GM12878 (cell line): Measurements from ENCODE around the gene CDCP2. TPM values are rescaled to one million over a fixed set of nuclear protein-coding genes. Genes with fewer than 3 reads are reported as not detected.

Source experiments
- ATAC-seq: fragments of 200-7000 bp; cut with Tn5 transposase; 3 replicates; pipeline ENCODE4 v1.9.1; 2020; ENCODE audit warnings: mild to moderate bottlenecking, moderate library complexity
- BruUV-seq: library from RNA; stranded (reverse); fragments of 400-500 nt; replicated peaks from 2 replicates; lab custom pipeline; 2021; lab: Mats Ljungman, UMichigan
- CTCF ChIA-PET: fragments of 300-600 bp; sonication (Branson Sonifier 250); formaldehyde crosslinking; extraction: SDS; loops from one replicate; lab custom pipeline; 2021; ENCODE audit warnings: inconsistent platforms; lab: Yijun Ruan, JAX
- POLR2A ChIA-PET: fragments of 350-600 bp; formaldehyde crosslinking; extraction: SDS; loops from one replicate; lab custom pipeline; 2021; ENCODE audit warnings: inconsistent platforms; lab: Charles Lee
- RAD21 ChIA-PET: fragments of 300-600 bp; sonication (Branson Sonifier 250); formaldehyde crosslinking; loops from one replicate; lab custom pipeline; 2023; ENCODE audit warnings: antibody characterized with exemption; ENCODE audit not compliant: unreplicated experiment; lab: Charles Lee
- SMC1A ChIA-PET: fragments of 300-600 bp; sonication (Branson Sonifier 250); formaldehyde crosslinking; loops from one replicate; lab custom pipeline; 2023; ENCODE audit not compliant: unreplicated experiment, uncharacterized antibody; lab: Charles Lee
- DNase-seq: peaks from one replicate; pipeline ENCODE4 v3.0.0-alpha.2; 2011; ENCODE audit warnings: low read depth, low spot score
- FAIRE-seq: peaks from 3 replicates; lab custom pipeline; 2011; peaks lifted over from hg19 to GRCh38; lab: Jason Lieb, UNC
- H2AFZ ChIP-seq: 2 replicates; pipeline ENCODE4 v1.6.0; 2011; ENCODE audit warnings: low read depth, low read length, control low read depth; ENCODE audit not compliant: control insufficient read depth
- H3K27ac ChIP-seq: 2 replicates; pipeline ENCODE4 v1.5.1; 2011; ENCODE audit warnings: control low read depth; ENCODE audit not compliant: control insufficient read depth, insufficient read depth
- H3K27me3 ChIP-seq, 2 experiments: replicated peaks in 1 of 2; 2 replicates each; pipeline versions ENCODE4 v1.6.0 to v1.6.1; 2011; ENCODE audit warnings: low read length in 1 of 2; ENCODE audit not compliant: control insufficient read depth in 2 of 2, insufficient read depth in 2 of 2
- H3K36me3 ChIP-seq, 2 experiments: 2 replicates each; pipeline ENCODE4 v1.5.1; 2011; ENCODE audit warnings: low read length in 1 of 2; ENCODE audit not compliant: control insufficient read depth in 2 of 2, insufficient read depth in 2 of 2
- H3K4me1 ChIP-seq: 2 replicates; pipeline ENCODE4 v1.6.1; 2011; ENCODE audit warnings: mild to moderate bottlenecking, low read length, moderate library complexity, mixed read lengths; ENCODE audit not compliant: control insufficient read depth, insufficient read depth
- H3K4me2 ChIP-seq: 2 replicates; pipeline ENCODE4 v1.6.0; 2011; ENCODE audit warnings: control low read depth; ENCODE audit not compliant: control insufficient read depth, insufficient read depth
- H3K4me3 ChIP-seq: fragments of 200-600 bp; sonication (generic); 2 replicates; pipeline ENCODE4 v1.5.1; 2016
- H3K79me2 ChIP-seq: 2 replicates; pipeline ENCODE4 v1.6.0; 2011; ENCODE audit warnings: low read length; ENCODE audit not compliant: control insufficient read depth, insufficient read depth
- H3K9ac ChIP-seq: 2 replicates; pipeline ENCODE4 v1.8.0; 2011; ENCODE audit warnings: low read length, control low read depth, mixed read lengths; ENCODE audit not compliant: control insufficient read depth, insufficient read depth
- H3K9me3 ChIP-seq: replicated peaks from 3 replicates; pipeline ENCODE4 v1.5.1; 2011; ENCODE audit warnings: mild to moderate bottlenecking, low read length; ENCODE audit not compliant: control insufficient read depth, insufficient read depth
- H4K20me1 ChIP-seq: 2 replicates; pipeline ENCODE4 v1.6.0; 2011; ENCODE audit not compliant: control insufficient read depth, insufficient read depth
- BCLAF1 ChIP-seq: fragments of 450-650 bp; IDR thresholded peaks from 2 replicates; pipeline ENCODE4 v1.6.1; 2017; ENCODE audit warnings: antibody characterized with exemption, mild to moderate bottlenecking, moderate library complexity
- HSF1 ChIP-seq: fragments of 150-350 bp; IDR thresholded peaks from 2 replicates; pipeline ENCODE4 v1.6.1; 2014; ENCODE audit warnings: mild to moderate bottlenecking, low read depth, low read length
- RAD21 ChIP-seq: IDR thresholded peaks from 2 replicates; pipeline ENCODE4 v1.6.1; 2011; ENCODE audit warnings: mild to moderate bottlenecking, low read depth, low read length, moderate library complexity; ENCODE audit not compliant: insufficient read depth
- WGBS: methylation state at CpG from one replicate; pipeline ENCODE4 v1.1.6; 2016; ENCODE audit warnings: low lambda C conversion rate; ENCODE audit not compliant: insufficient replicate concordance, insufficient coverage; ENCODE audit errors: missing lambda C conversion rate; 5-methylcytosine and 5-hydroxymethylcytosine counted together
- in situ Hi-C: fragments of 300-500 bp; cut with MboI; formaldehyde crosslinking; loops from 9 replicates; pipeline ENCODE4 v1.14.3; 2018; ENCODE audit warnings: mixed read lengths
- intact Hi-C: fragments of 100-400 bp; cut with micrococcal nuclease; formaldehyde crosslinking; loops from one replicate; pipeline ENCODE4 v1.14.2; 2022; ENCODE audit not compliant: unreplicated experiment
- polyA plus RNA-seq, 11 experiments: library from polyadenylated mRNA; depleted of rRNA in 4 of 11; unstranded in 6 of 11; stranded (reverse) in 5 of 11; fragments of >200 nt; fragmentation: Nextera tagmentation in 4 of 11; fragmentation: Illumina TruSeq in 1 of 11; extraction: Ambion mirVana in 4 of 11; extraction: Trizol in 1 of 11; gene quantifications; 1 replicate in 1 of 11; 2 replicates in 10 of 11; pipeline versions ENCODE4 v1.2.1 to v1.2.3, GENCODE V29; 2011 to 2016; ENCODE audit warnings: inconsistent platforms in 2 of 11, missing spikeins in 2 of 11, low read depth in 1 of 11
- total RNA-seq, 4 experiments: library from RNA; depleted of rRNA in 3 of 4; stranded (reverse); fragments of >200 nt in 3 of 4; fragmentation: Illumina TruSeq in 1 of 4; extraction: Trizol in 1 of 4; gene quantifications; 2 replicates each; pipeline versions ENCODE4 v1.2.1 to v1.2.3, GENCODE V29; 2013 to 2021

CDCP2 gene
- total and polyA plus RNA-seq, 10 of the 15 experiments (the other 5 are each of a cell fraction or from before 2014, with no cell fraction given) = 0.06 TPM; not detected in 9

GRCh38 chr1:54188291-54188690 lies 35.5 kb upstream of the CDCP2 start:
- RAD21 ChIA-PET = no interaction called here
- DNase-seq (no peak), FAIRE-seq (no peak), ATAC-seq (no peak)
- CTCF ChIA-PET = no interaction called here
- SMC1A ChIA-PET = no interaction called here
- no TSS peak for BruUV-seq
- Histone ChIP-seq H3K27ac (no peak overlapping the region), H4K20me1 (no peaks in the 10 kb centered on the region), H3K36me3 (no peaks in the 10 kb centered on the region; a peak in 1 of 4 replicates), H3K9ac (no peak overlapping the region), H3K79me2 (no peaks in the 10 kb centered on the region), H3K4me1 (no peaks in the 10 kb centered on the region), H2AFZ (no peak overlapping the region), H3K9me3 (no peaks in the 10 kb centered on the region), H3K4me3 (no peak overlapping the region), H3K27me3 (no peaks in the 10 kb centered on the region), H3K4me2 (no peak overlapping the region)
- 92% methylated on average over 1 of the region's 1 CpG for WGBS
- TF ChIP-seq RAD21 (no peak), HSF1 (no peak)
- POLR2A ChIA-PET = no interaction called here
- in situ Hi-C loops = no loop called here
- intact Hi-C loops = no loop called here

GRCh38 chr1:54186056-54186455 lies 33.3 kb upstream of the CDCP2 start:
- H3K4me3 ChIP-seq = no peak overlapping the region
- in situ Hi-C loops (no loop called here), intact Hi-C loops (no loop called here)
- no peaks in the 10 kb centered on the region for H3K4me1 ChIP-seq
- CTCF ChIA-PET = no interaction called here
- H2AFZ ChIP-seq = no peak overlapping the region
- no peaks in the 10 kb centered on the region for H3K9me3 ChIP-seq
- H3K27ac ChIP-seq = no peak overlapping the region
- DNase-seq (no peak), FAIRE-seq (no peak)
- H4K20me1 ChIP-seq = no peaks in the 10 kb centered on the region
- no peaks in the 10 kb centered on the region for H3K79me2 ChIP-seq
- H3K36me3 ChIP-seq = no peaks in the 10 kb centered on the region
- SMC1A ChIA-PET = interaction anchor here (1.0 kb wide), 1 partner anchor 15 kb away, joined by 3 read pairs; no protein-coding TSS in a partner anchor
- BruUV-seq = no TSS peak
- no peak for TF ChIP-seq BCLAF1
- TF ChIP-seq, all 136 proteins: peak for 0
- no peaks in the 10 kb centered on the region for H3K27me3 ChIP-seq
- 100% methylated on average over 3 of the region's 3 CpGs for WGBS
- ATAC-seq = no peak
- ChIA-PET POLR2A (no interaction called here), RAD21 (no interaction called here)
- no peak overlapping the region for H3K4me2 ChIP-seq
- H3K9ac ChIP-seq = no peak overlapping the region
